Stimulated activated CD4-positive, alpha-beta T cell treated with anti-CD3 and anti-CD28 coated beads, Interleukin-12 subunit alpha, Interleukin-12 subunit beta, amount 100 ng/mL, for 24 hours (primary cell): ENCODE measurements around the gene AKAP7.
"Not testable (repeated sequence)": the region's sequence is repeated elsewhere in the genome, so short reads cannot be mapped to it uniquely, and the experiment has no call there.

ENCODE experiments used
- DNase-seq, 2 experiments: peaks; one replicate each; pipeline ENCODE4 v3.0.0-alpha.2; 2020; ENCODE audit warnings: low read depth in 2 of 2

Gene AKAP7

GRCh38 chr6:131292145-131292938, 157.1 kb downstream of the AKAP7 start:
- DNase-seq, result no peak

GRCh38 chr6:131293472-131293911, 158.2 kb downstream of the AKAP7 start:
- no peak for DNase-seq

GRCh38 chr6:131295081-131295480, 159.8 kb downstream of the AKAP7 start:
- DNase-seq, result no peak

- DNase-seq, result not testable (repeated sequence)
Observed at GRCh38 chr6:131300826-131301225, 165.6 kb downstream of the AKAP7 start.

GRCh38 chr6:131303338-131303930, 168.2 kb downstream of the AKAP7 start:
- DNase-seq, result no peak

GRCh38 chr6:131305037-131305850, 170.0 kb downstream of the AKAP7 start:
- no peak for DNase-seq

- DNase-seq, result no peak
Observed at GRCh38 chr6:131309437-131309836, 174.2 kb downstream of the AKAP7 start.

GRCh38 chr6:131314838-131315237, 179.6 kb downstream of the AKAP7 start:
- DNase-seq, result no peak

- DNase-seq, result no peak
Observed at GRCh38 chr6:131316654-131317053, 181.4 kb downstream of the AKAP7 start.

GRCh38 chr6:131317516-131317915, 182.2 kb downstream of the AKAP7 start:
- no peak for DNase-seq

- no peak for DNase-seq
Observed at GRCh38 chr6:131321589-131321988, 186.3 kb downstream of the AKAP7 start.

GRCh38 chr6:131322125-131322524, 186.9 kb downstream of the AKAP7 start:
- DNase-seq, result no peak

GRCh38 chr6:131325669-131326068, 190.4 kb downstream of the AKAP7 start:
- DNase-seq, result not testable (repeated sequence)

GRCh38 chr6:131328727-131329126, 193.5 kb downstream of the AKAP7 start:
- DNase-seq, result not testable (repeated sequence)

GRCh38 chr6:131331151-131331550, 195.9 kb downstream of the AKAP7 start:
- DNase-seq, result no peak

- no peak for DNase-seq
Observed at GRCh38 chr6:131331873-131332781, 196.9 kb downstream of the AKAP7 start.
